Trophoblast cell (in vitro differentiated cells and primary cell): ENCODE measurements around the gene TTLL11.

Source experiments
- DNase-seq, 2 donors: peaks; one replicate each; pipeline ENCODE4 v3.0.0-alpha.2; 2016
- H2AFZ ChIP-seq: 2 replicates; pipeline ENCODE4 v1.6.1; 2013; ENCODE audit warnings: low read length, moderate library complexity, mild to moderate bottlenecking; ENCODE audit not compliant: insufficient read depth, poor library complexity
- H2AK5ac ChIP-seq: 2 replicates; pipeline ENCODE4 v1.6.1; 2013; ENCODE audit warnings: mild to moderate bottlenecking, low read length
- H2BK120ac ChIP-seq: 2 replicates; pipeline ENCODE4 v1.6.1; 2013; ENCODE audit warnings: low read length, mild to moderate bottlenecking, moderate library complexity; ENCODE audit not compliant: insufficient read depth, poor library complexity
- H2BK12ac ChIP-seq: 2 replicates; pipeline ENCODE4 v1.6.1; 2013; ENCODE audit warnings: mild to moderate bottlenecking, low read length, moderate library complexity
- H2BK5ac ChIP-seq: 2 replicates; pipeline ENCODE4 v1.6.1; 2013; ENCODE audit warnings: low read length, low read depth, moderate library complexity, mild to moderate bottlenecking; ENCODE audit not compliant: poor library complexity
- H3K14ac ChIP-seq: 2 replicates; pipeline ENCODE4 v1.6.1; 2013; ENCODE audit warnings: mild to moderate bottlenecking, low read length
- H3K18ac ChIP-seq: 2 replicates; pipeline ENCODE4 v1.6.1; 2013; ENCODE audit warnings: mild to moderate bottlenecking, low read length
- H3K23ac ChIP-seq: 2 replicates; pipeline ENCODE4 v1.6.1; 2013; ENCODE audit warnings: low read length
- H3K27ac ChIP-seq: 2 replicates; pipeline ENCODE4 v1.5.1; 2013; ENCODE audit warnings: low read depth, mild to moderate bottlenecking, inconsistent platforms, low read length, moderate library complexity
- H3K27me3 ChIP-seq: 2 replicates; pipeline ENCODE4 v1.6.1; 2013; ENCODE audit warnings: inconsistent platforms, mild to moderate bottlenecking, low read length, moderate library complexity; ENCODE audit not compliant: insufficient read depth
- H3K36me3 ChIP-seq, 2 experiments: 1 replicate in 1 of 2; 2 replicates in 1 of 2; pipeline ENCODE4 v1.6.1; 2013; ENCODE audit warnings: low read length in 2 of 2, mild to moderate bottlenecking in 2 of 2, moderate library complexity in 1 of 2; ENCODE audit not compliant: insufficient read depth in 2 of 2, control insufficient read depth in 1 of 2
- H3K4ac ChIP-seq: 2 replicates; pipeline ENCODE4 v1.6.1; 2013; ENCODE audit warnings: low read depth, mild to moderate bottlenecking, low read length, moderate library complexity
- H3K4me1 ChIP-seq, 2 experiments: 1 replicate in 1 of 2; 2 replicates in 1 of 2; pipeline ENCODE4 v1.6.1; 2013; ENCODE audit warnings: low read length in 2 of 2, mild to moderate bottlenecking in 2 of 2, moderate library complexity in 1 of 2; ENCODE audit not compliant: insufficient read depth in 2 of 2, control insufficient read depth in 1 of 2
- H3K4me2 ChIP-seq: 2 replicates; pipeline ENCODE4 v1.6.1; 2013; ENCODE audit warnings: inconsistent platforms, mild to moderate bottlenecking, low read length, moderate library complexity
- H3K4me3 ChIP-seq: 2 replicates; pipeline ENCODE4 v1.5.1; 2013; ENCODE audit warnings: mild to moderate bottlenecking, low read depth, low read length, inconsistent platforms
- H3K79me1 ChIP-seq: one replicate; pipeline ENCODE4 v1.6.1; 2013; ENCODE audit warnings: low read length
- H3K79me2 ChIP-seq: 2 replicates; pipeline ENCODE4 v1.6.1; 2013; ENCODE audit warnings: low read length, mild to moderate bottlenecking; ENCODE audit not compliant: control insufficient read depth, insufficient read depth, poor library complexity
- H3K9ac ChIP-seq: 2 replicates; pipeline ENCODE4 v1.6.1; 2013; ENCODE audit warnings: mild to moderate bottlenecking, low read length
- H3K9me3 ChIP-seq: 2 replicates; pipeline ENCODE4 v1.6.1; 2013; ENCODE audit warnings: low read depth, mild to moderate bottlenecking, control low read depth, inconsistent platforms, low read length; ENCODE audit not compliant: insufficient read depth
- H4K12ac ChIP-seq: 2 replicates; pipeline ENCODE4 v1.6.1; 2013; ENCODE audit warnings: low read depth, mild to moderate bottlenecking, low read length, moderate library complexity
- H4K8ac ChIP-seq: 2 replicates; pipeline ENCODE4 v1.6.1; 2013; ENCODE audit warnings: low read depth, mild to moderate bottlenecking, low read length, moderate library complexity
- H4K91ac ChIP-seq: one replicate; pipeline ENCODE4 v1.6.1; 2013; ENCODE audit warnings: low read depth, mild to moderate bottlenecking, low read length, moderate library complexity
- WGBS: extraction: QIAGEN DNeasy Blood & Tissue Kit; methylation state at CpG from one replicate; pipeline ENCODE4 v1.1.7; 2013; ENCODE audit warnings: missing lambda C conversion rate; ENCODE audit not compliant: insufficient read length, insufficient coverage; ENCODE audit errors: extremely low coverage; 5-methylcytosine and 5-hydroxymethylcytosine counted together

The TTLL11 gene

GRCh38 chr9:121945281-121945680 lies 147.8 kb downstream of the TTLL11 start:
- Histone ChIP-seq H3K9me3 (no peaks in the 10 kb centered on the region), H3K4ac (no peak overlapping the region), H3K4me3 (no peak overlapping the region), H3K23ac (no peak overlapping the region), H3K4me1 (no peaks in the 10 kb centered on the region), H4K91ac (no peak overlapping the region), H3K18ac (no peak overlapping the region), H3K27ac (no peak overlapping the region), H2BK5ac (no peak overlapping the region), H4K8ac (no peak overlapping the region), H3K4me2 (no peak overlapping the region), H4K12ac (no peak overlapping the region), H3K27me3 (no peaks in the 10 kb centered on the region), H2BK12ac (no peak overlapping the region), H2AK5ac (no peak overlapping the region), H3K79me2 (no peaks in the 10 kb centered on the region), H3K36me3 (no peaks in the 10 kb centered on the region), H2AFZ (no peak overlapping the region), H3K9ac (no peak overlapping the region), H2BK120ac (no peak overlapping the region), H3K79me1 (no peaks in the 10 kb centered on the region), H3K14ac (no peak overlapping the region)
- WGBS: 100% methylated on average over 1 of the region's 4 CpGs
- no peak for DNase-seq

- Histone ChIP-seq H3K9me3 (no peaks in the 10 kb centered on the region), H4K91ac (no peak overlapping the region), H3K14ac (no peak overlapping the region), H3K4me1 (no peaks in the 10 kb centered on the region), H3K27me3 (no peaks in the 10 kb centered on the region), H2BK120ac (no peak overlapping the region), H2AK5ac (no peak overlapping the region), H2AFZ (no peak overlapping the region), H3K9ac (no peak overlapping the region), H3K18ac (no peak overlapping the region), H3K36me3 (no peaks in the 10 kb centered on the region), H4K12ac (no peak overlapping the region), H3K4me3 (no peak overlapping the region), H3K23ac (no peak overlapping the region), H3K4me2 (no peak overlapping the region), H4K8ac (no peak overlapping the region), H3K79me2 (no peaks in the 10 kb centered on the region), H3K4ac (no peak overlapping the region), H2BK5ac (no peak overlapping the region), H2BK12ac (no peak overlapping the region), H3K27ac (no peak overlapping the region), H3K79me1 (no peaks in the 10 kb centered on the region)
- no CpG with 5 or more reads among the region's 5 CpGs for WGBS
- DNase-seq: peak; percentile 64 to 94
Observed at GRCh38 chr9:121944711-121945191, 148.4 kb downstream of the TTLL11 start.

- H2AK5ac ChIP-seq: no peak overlapping the region
- no peak overlapping the region for H2BK5ac ChIP-seq
- H3K4me2 ChIP-seq: no peak overlapping the region
- H3K9ac ChIP-seq: no peak overlapping the region
- H3K27ac ChIP-seq: no peak overlapping the region
- H4K91ac ChIP-seq: no peak overlapping the region
- H3K79me1 ChIP-seq: no peaks in the 10 kb centered on the region
- H3K27me3 ChIP-seq: no peaks in the 10 kb centered on the region
- H3K36me3 ChIP-seq: no peaks in the 10 kb centered on the region
- H3K4me3 ChIP-seq: no peak overlapping the region
- no peaks in the 10 kb centered on the region for H3K9me3 ChIP-seq
- WGBS: no CpG with 5 or more reads among the region's 2 CpGs
- no peak overlapping the region for H4K8ac ChIP-seq
- no peak overlapping the region for H3K23ac ChIP-seq
- DNase-seq: no peak
- H2AFZ ChIP-seq: no peak overlapping the region
- no peak overlapping the region for H4K12ac ChIP-seq
- H2BK120ac ChIP-seq: no peak overlapping the region
- no peak overlapping the region for H3K18ac ChIP-seq
- no peak overlapping the region for H2BK12ac ChIP-seq
- H3K79me2 ChIP-seq: no peaks in the 10 kb centered on the region
- H3K14ac ChIP-seq: no peak overlapping the region
- no peak overlapping the region for H3K4ac ChIP-seq
- H3K4me1 ChIP-seq: no peaks in the 10 kb centered on the region
Observed at GRCh38 chr9:121943463-121943862, 149.6 kb downstream of the TTLL11 start.

GRCh38 chr9:121942866-121943382 lies 150.2 kb downstream of the TTLL11 start:
- H3K27me3 ChIP-seq: no peaks in the 10 kb centered on the region
- H3K9me3 ChIP-seq: no peaks in the 10 kb centered on the region
- no peak overlapping the region for H3K27ac ChIP-seq
- H3K14ac ChIP-seq: no peak overlapping the region
- no peak overlapping the region for H3K9ac ChIP-seq
- H2BK5ac ChIP-seq: no peak overlapping the region
- no peak overlapping the region for H4K8ac ChIP-seq
- no peaks in the 10 kb centered on the region for H3K4me1 ChIP-seq
- no peak overlapping the region for H3K23ac ChIP-seq
- no peak for DNase-seq
- no peak overlapping the region for H4K91ac ChIP-seq
- H2AFZ ChIP-seq: no peak overlapping the region
- no peak overlapping the region for H4K12ac ChIP-seq
- no peak overlapping the region for H3K4ac ChIP-seq
- H2BK12ac ChIP-seq: no peak overlapping the region
- no CpG with 5 or more reads among the region's 15 CpGs for WGBS
- H3K4me3 ChIP-seq: no peak overlapping the region
- H2AK5ac ChIP-seq: no peak overlapping the region
- no peak overlapping the region for H2BK120ac ChIP-seq
- H3K18ac ChIP-seq: no peak overlapping the region
- H3K79me2 ChIP-seq: no peaks in the 10 kb centered on the region
- H3K36me3 ChIP-seq: no peaks in the 10 kb centered on the region
- no peak overlapping the region for H3K4me2 ChIP-seq
- H3K79me1 ChIP-seq: no peaks in the 10 kb centered on the region
